ENCODE data around the gene MYO1C.
"Not testable (repeated sequence)": the region's sequence is repeated elsewhere in the genome, so short reads cannot be mapped to it uniquely, and the experiment has no call there.

The MYO1C gene

GRCh38 chr17:1440921-1441320 lies 51.6 kb downstream of the MYO1C start:
- TF ChIP-seq Cebpa-rat (IDR thresholded peaks at IDR 0.05): no peak

GRCh38 chr17:1438593-1439083 lies 53.8 kb downstream of the MYO1C start:
- Histone ChIP-seq H3K9ac (no peak overlapping the region), H3K4me3 (no peak overlapping the region), H3K36me3 (peaks cover 88% of the 10 kb centered on the region), H4K20me1 (peaks cover 99% of the 10 kb centered on the region), H3K27me3 (no peaks in the 10 kb centered on the region), H3K4me2 (no peak overlapping the region), H3K27ac (no peak overlapping the region), H3K4me1 (no peaks in the 10 kb centered on the region), H3K9me3 (no peaks in the 10 kb centered on the region)
- TF ChIP-seq Cebpa-rat (IDR thresholded peaks at IDR 0.05): no peak

More at GRCh38 chr17:1440921-1441320, 51.6 kb downstream of the MYO1C start:
- Histone ChIP-seq H3K4me1 (no peaks in the 10 kb centered on the region), H4K20me1 (peaks cover 100% of the 10 kb centered on the region), H3K9ac (no peak overlapping the region), H3K4me3 (no peak overlapping the region), H3K27ac (no peak overlapping the region), H3K27me3 (no peaks in the 10 kb centered on the region), H3K9me3 (no peaks in the 10 kb centered on the region), H3K4me2 (no peak overlapping the region), H3K36me3 (peaks cover 86% of the 10 kb centered on the region)

GRCh38 chr17:1435326-1435725 lies 57.2 kb downstream of the MYO1C start:
- H3K36me3 ChIP-seq: peaks cover 91% of the 10 kb centered on the region
- no peaks in the 10 kb centered on the region for H3K27me3 ChIP-seq

GRCh38 chr17:1434150-1434549 lies 58.3 kb downstream of the MYO1C start:
- TF ChIP-seq Cebpa-rat (IDR thresholded peaks at IDR 0.05): no peak
- H3K4me2 ChIP-seq: no peak overlapping the region
- no peak overlapping the region for H3K27ac ChIP-seq
- no peaks in the 10 kb centered on the region for H3K27me3 ChIP-seq
- H3K9ac ChIP-seq: no peak overlapping the region
- peaks cover 98% of the 10 kb centered on the region for H4K20me1 ChIP-seq
- peaks cover 16% of the 10 kb centered on the region for H3K4me1 ChIP-seq
- H3K4me3 ChIP-seq: no peak overlapping the region
- peaks cover 96% of the 10 kb centered on the region for H3K36me3 ChIP-seq
- no peaks in the 10 kb centered on the region for H3K9me3 ChIP-seq

More at GRCh38 chr17:1435326-1435725, 57.2 kb downstream of the MYO1C start:
- Histone ChIP-seq H3K9ac (no peak overlapping the region), H3K4me1 (peaks cover 16% of the 10 kb centered on the region), H4K20me1 (peaks cover 99% of the 10 kb centered on the region), H3K4me2 (no peak overlapping the region), H3K27ac (no peak overlapping the region), H3K4me3 (no peak overlapping the region), H3K9me3 (no peaks in the 10 kb centered on the region)
- TF ChIP-seq Cebpa-rat (IDR thresholded peaks at IDR 0.05): no peak

- Histone ChIP-seq H3K4me2 (peak overlapping the region; percentile 59; the same call in 1 of the 2 replicates), H3K27ac (no peak overlapping the region), H3K9ac (peak overlapping the region; percentile 27; the same call in 1 of the 2 replicates), H3K9me3 (no peaks in the 10 kb centered on the region), H3K27me3 (no peaks in the 10 kb centered on the region), H3K36me3 (peaks cover 99% of the 10 kb centered on the region), H3K4me3 (no peak overlapping the region), H4K20me1 (peaks cover 98% of the 10 kb centered on the region), H3K4me1 (peaks cover 16% of the 10 kb centered on the region)
- TF ChIP-seq Cebpa-rat (IDR thresholded peaks at IDR 0.05): no peak
Observed at GRCh38 chr17:1431631-1432104, 60.8 kb downstream of the MYO1C start.

GRCh38 chr17:1423456-1424135 lies 68.9 kb downstream of the MYO1C start:
- no peak overlapping the region for H3K4me2 ChIP-seq
- no peaks in the 10 kb centered on the region for H3K27me3 ChIP-seq
- no peak overlapping the region for H3K9ac ChIP-seq
- peaks cover 92% of the 10 kb centered on the region for H3K36me3 ChIP-seq
- no peaks in the 10 kb centered on the region for H3K4me1 ChIP-seq
- no peaks in the 10 kb centered on the region for H3K9me3 ChIP-seq
- H3K4me3 ChIP-seq: no peak overlapping the region
- H3K27ac ChIP-seq: no peak overlapping the region
- peaks cover 77% of the 10 kb centered on the region for H4K20me1 ChIP-seq
- no peak for TF ChIP-seq Cebpa-rat (IDR thresholded peaks at IDR 0.05)

GRCh38 chr17:1422885-1423284 lies 69.6 kb downstream of the MYO1C start:
- H3K4me2 ChIP-seq: no peak overlapping the region
- no peak for TF ChIP-seq Cebpa-rat (IDR thresholded peaks at IDR 0.05)
- no peaks in the 10 kb centered on the region for H3K4me1 ChIP-seq
- H3K36me3 ChIP-seq: peaks cover 92% of the 10 kb centered on the region
- H3K9ac ChIP-seq: no peak overlapping the region
- H3K4me3 ChIP-seq: no peak overlapping the region
- H3K27me3 ChIP-seq: no peaks in the 10 kb centered on the region
- H3K27ac ChIP-seq: no peak overlapping the region
- no peaks in the 10 kb centered on the region for H3K9me3 ChIP-seq
- peaks cover 70% of the 10 kb centered on the region for H4K20me1 ChIP-seq

GRCh38 chr17:1421470-1421869 lies 71.0 kb downstream of the MYO1C start:
- Histone ChIP-seq H3K27me3 (no peaks in the 10 kb centered on the region), H3K36me3 (peaks cover 92% of the 10 kb centered on the region), H3K4me3 (no peak overlapping the region), H4K20me1 (peaks cover 55% of the 10 kb centered on the region), H3K4me2 (no peak overlapping the region), H3K27ac (no peak overlapping the region), H3K9me3 (no peaks in the 10 kb centered on the region), H3K9ac (no peak overlapping the region), H3K4me1 (no peaks in the 10 kb centered on the region)
- no peak for TF ChIP-seq Cebpa-rat (IDR thresholded peaks at IDR 0.05)

GRCh38 chr17:1420981-1421380 lies 71.5 kb downstream of the MYO1C start:
- TF ChIP-seq Cebpa-rat (IDR thresholded peaks at IDR 0.05): no peak
- H3K9me3 ChIP-seq: no peaks in the 10 kb centered on the region
- no peaks in the 10 kb centered on the region for H3K27me3 ChIP-seq
- peaks cover 51% of the 10 kb centered on the region for H4K20me1 ChIP-seq
- no peaks in the 10 kb centered on the region for H3K4me1 ChIP-seq
- peaks cover 91% of the 10 kb centered on the region for H3K36me3 ChIP-seq
- no peak overlapping the region for H3K27ac ChIP-seq
- H3K4me2 ChIP-seq: no peak overlapping the region
- no peak overlapping the region for H3K4me3 ChIP-seq
- no peak overlapping the region for H3K9ac ChIP-seq

- H3K27ac ChIP-seq: no peak overlapping the region
- no peak for TF ChIP-seq Cebpa-rat (IDR thresholded peaks at IDR 0.05)
- H3K9ac ChIP-seq: no peak overlapping the region
- no peaks in the 10 kb centered on the region for H3K9me3 ChIP-seq
- no peaks in the 10 kb centered on the region for H3K27me3 ChIP-seq
- no peaks in the 10 kb centered on the region for H3K4me1 ChIP-seq
- no peak overlapping the region for H3K4me2 ChIP-seq
- H3K4me3 ChIP-seq: no peak overlapping the region
- H4K20me1 ChIP-seq: peaks cover 42% of the 10 kb centered on the region
- H3K36me3 ChIP-seq: peaks cover 83% of the 10 kb centered on the region
Observed at GRCh38 chr17:1420163-1420562, 72.3 kb downstream of the MYO1C start.

GRCh38 chr17:1418476-1418875 lies 74.0 kb downstream of the MYO1C start:
- Histone ChIP-seq H3K36me3 (peaks cover 66% of the 10 kb centered on the region), H4K20me1 (peaks cover 26% of the 10 kb centered on the region)
- H3K9me3 ChIP-seq, H3K4me2 ChIP-seq, H3K27me3 ChIP-seq, H3K27ac ChIP-seq, H3K4me3 ChIP-seq, H3K9ac ChIP-seq, H3K4me1 ChIP-seq: not testable (repeated sequence)
